ENCODE data around the gene XPO6.

The XPO6 gene

GRCh38 chr16:28110479-28110878 is 101.3 kb downstream of the XPO6 start:
- no peak for DNase-seq (ENCODE audit: low spot score)
- TF ChIP-seq CTCF (IDR thresholded peaks at IDR 0.05; ENCODE audit: extremely low read depth, missing control alignments): no peak

- no peak for TF ChIP-seq CTCF (IDR thresholded peaks at IDR 0.05; ENCODE audit: extremely low read depth, missing control alignments)
- DNase-seq (ENCODE audit: low spot score): no peak
These were observed 101.7 kb downstream of the XPO6 start for GRCh38 chr16:28110074-28110473.

GRCh38 chr16:28108590-28109247 is 103.0 kb downstream of the XPO6 start:
- TF ChIP-seq CTCF (IDR thresholded peaks at IDR 0.05; ENCODE audit: extremely low read depth, missing control alignments): no peak
- no peak for DNase-seq (ENCODE audit: low spot score)

GRCh38 chr16:28107232-28107631 is 104.5 kb downstream of the XPO6 start:
- TF ChIP-seq CTCF (IDR thresholded peaks at IDR 0.05; ENCODE audit: extremely low read depth, missing control alignments): no peak
- DNase-seq (ENCODE audit: low spot score): no peak

- DNase-seq (ENCODE audit: low spot score): no peak
- no peak for TF ChIP-seq CTCF (IDR thresholded peaks at IDR 0.05; ENCODE audit: extremely low read depth, missing control alignments)
These were observed 105.1 kb downstream of the XPO6 start for GRCh38 chr16:28106467-28107215.

GRCh38 chr16:28105954-28106353 is 105.8 kb downstream of the XPO6 start:
- TF ChIP-seq CTCF (IDR thresholded peaks at IDR 0.05; ENCODE audit: extremely low read depth, missing control alignments): no peak
- DNase-seq (ENCODE audit: low spot score): no peak

GRCh38 chr16:28105297-28105696 is 106.5 kb downstream of the XPO6 start:
- no peak for TF ChIP-seq CTCF (IDR thresholded peaks at IDR 0.05; ENCODE audit: extremely low read depth, missing control alignments)
- DNase-seq (ENCODE audit: low spot score): no peak

All from GM20000 (cell line).